ENCODE data around the gene XIAP.

DNA sequence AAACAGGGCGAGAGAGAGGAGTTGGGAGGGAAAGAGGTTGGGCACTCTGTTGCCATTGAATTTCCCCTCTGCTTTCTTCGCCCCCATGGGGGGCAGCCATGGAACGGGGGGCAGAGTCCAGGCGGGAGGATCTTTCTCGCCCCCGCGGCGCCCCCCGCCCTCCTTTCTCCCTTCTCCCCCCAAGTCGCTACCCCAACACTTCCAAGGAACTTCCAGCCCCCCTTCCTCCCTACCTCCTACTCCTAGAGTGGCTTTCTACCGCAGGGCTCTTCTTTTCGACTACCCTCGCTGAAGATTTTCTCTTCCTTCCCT, 101.1 kb downstream of the XIAP start:
- TF ChIP-seq, protein P1, sequence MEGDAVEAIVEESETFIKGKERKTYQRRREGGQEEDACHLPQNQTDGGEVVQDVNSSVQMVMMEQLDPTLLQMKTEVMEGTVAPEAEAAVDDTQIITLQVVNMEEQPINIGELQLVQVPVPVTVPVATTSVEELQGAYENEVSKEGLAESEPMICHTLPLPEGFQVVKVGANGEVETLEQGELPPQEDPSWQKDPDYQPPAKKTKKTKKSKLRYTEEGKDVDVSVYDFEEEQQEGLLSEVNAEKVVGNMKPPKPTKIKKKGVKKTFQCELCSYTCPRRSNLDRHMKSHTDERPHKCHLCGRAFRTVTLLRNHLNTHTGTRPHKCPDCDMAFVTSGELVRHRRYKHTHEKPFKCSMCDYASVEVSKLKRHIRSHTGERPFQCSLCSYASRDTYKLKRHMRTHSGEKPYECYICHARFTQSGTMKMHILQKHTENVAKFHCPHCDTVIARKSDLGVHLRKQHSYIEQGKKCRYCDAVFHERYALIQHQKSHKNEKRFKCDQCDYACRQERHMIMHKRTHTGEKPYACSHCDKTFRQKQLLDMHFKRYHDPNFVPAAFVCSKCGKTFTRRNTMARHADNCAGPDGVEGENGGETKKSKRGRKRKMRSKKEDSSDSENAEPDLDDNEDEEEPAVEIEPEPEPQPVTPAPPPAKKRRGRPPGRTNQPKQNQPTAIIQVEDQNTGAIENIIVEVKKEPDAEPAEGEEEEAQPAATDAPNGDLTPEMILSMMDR (IDR thresholded peaks at IDR 0.05 in 4 of 5, conservative IDR thresholded peaks at IDR 0.05 in 1 of 5): no peak
- no peak for TF ChIP-seq POLR2A (IDR thresholded peaks at IDR 0.05)
